Suprapubic skin (tissue), 4 donors: ENCODE results near the gene RNF148. TPM values are rescaled to one million over a fixed set of nuclear protein-coding genes. Genes with fewer than 3 reads are reported as not detected.

Experiments
- DNase-seq, 2 donors: peaks; one replicate each; pipeline ENCODE4 v3.0.0-alpha.2; 2019; ENCODE audit warnings: low spot score in 2 of 2
- H3K27ac ChIP-seq: fragments of 200-600 bp; sonication (generic); one replicate; pipeline ENCODE4 v1.5.1; 2019
- H3K27me3 ChIP-seq: fragments of 200-600 bp; sonication (generic); one replicate; pipeline ENCODE4 v1.5.1; 2019
- H3K36me3 ChIP-seq: fragments of 200-600 bp; sonication (generic); one replicate; pipeline ENCODE4 v1.5.1; 2019
- H3K4me1 ChIP-seq: fragments of 200-600 bp; sonication (generic); one replicate; pipeline ENCODE4 v1.5.1; 2019
- H3K4me3 ChIP-seq: fragments of 200-600 bp; sonication (generic); one replicate; pipeline ENCODE4 v1.5.1; 2019; ENCODE audit warnings: mild to moderate bottlenecking
- H3K9me3 ChIP-seq: fragments of 200-600 bp; sonication (generic); one replicate; pipeline ENCODE4 v1.5.1; 2019
- EP300 ChIP-seq: sonication (generic); formaldehyde crosslinking; IDR thresholded peaks from one replicate; pipeline ENCODE4 v1.6.1; 2017; ENCODE audit warnings: antibody characterized with exemption
- POLR2A ChIP-seq, 2 donors: fragments of 450-650 bp; IDR thresholded peaks; one replicate each; pipeline ENCODE4 v1.6.1; 2017; ENCODE audit warnings: antibody characterized with exemption in 2 of 2, mild to moderate bottlenecking in 2 of 2, moderate library complexity in 2 of 2
- POLR2AphosphoS5 ChIP-seq, 3 donors: sonication (generic); formaldehyde crosslinking; IDR thresholded peaks; one replicate each; pipeline ENCODE4 v1.6.1; 2017; ENCODE audit warnings: antibody characterized with exemption in 3 of 3
- WGBS: methylation state at CpG from one replicate; pipeline ENCODE4 v1.1.5; 2018; 5-methylcytosine and 5-hydroxymethylcytosine counted together
- total RNA-seq, 4 donors: library from RNA; depleted of rRNA; stranded (reverse); fragments of >200 nt; gene quantifications; one replicate each; pipeline ENCODE4 v1.1.0, GENCODE V29; 2016
- TF ChIP-seq, protein P1 (sequence below), 2 donors: fragments of 200-600 bp in 1 of 2; fragments of 450-650 bp in 1 of 2; sonication (generic) in 1 of 2; IDR thresholded peaks; one replicate each; pipeline ENCODE4 v1.5.1; 2016 to 2019; ENCODE audit warnings: antibody characterized with exemption in 2 of 2, mild to moderate bottlenecking in 1 of 2, moderate library complexity in 1 of 2

RNF148 gene
- total RNA-seq, 4 donors from 2014 or later: 1.4 to 2.0 TPM; not detected in 2

DNA sequence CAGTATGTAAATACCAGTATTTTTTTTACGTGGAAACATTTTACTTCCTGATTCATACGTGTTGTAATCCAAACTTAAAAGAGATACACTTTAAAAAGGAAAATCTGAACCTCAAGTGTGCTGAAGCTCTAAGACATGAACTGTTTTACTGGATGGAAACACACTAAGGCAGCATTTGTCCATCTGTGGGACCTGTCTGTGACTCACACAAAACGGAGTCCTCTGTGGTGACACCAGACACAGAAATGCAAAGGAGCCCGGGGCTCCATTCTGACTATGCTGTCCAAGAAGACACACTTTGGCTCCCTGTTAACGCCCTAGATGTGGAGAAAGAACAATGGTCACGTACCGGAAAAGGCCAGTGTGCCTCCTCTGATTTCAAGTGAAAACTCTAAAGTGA is 27.7 kb downstream of the RNF148 start:
- WGBS: 46% methylated on average over 7 of the region's 7 CpGs
- TF ChIP-seq EP300 (no peak), POLR2AphosphoS5 (IDR thresholded peaks at IDR 0.05) (no peak), POLR2A (IDR thresholded peaks at IDR 0.05) (no peak)
- TF ChIP-seq, protein P1, sequence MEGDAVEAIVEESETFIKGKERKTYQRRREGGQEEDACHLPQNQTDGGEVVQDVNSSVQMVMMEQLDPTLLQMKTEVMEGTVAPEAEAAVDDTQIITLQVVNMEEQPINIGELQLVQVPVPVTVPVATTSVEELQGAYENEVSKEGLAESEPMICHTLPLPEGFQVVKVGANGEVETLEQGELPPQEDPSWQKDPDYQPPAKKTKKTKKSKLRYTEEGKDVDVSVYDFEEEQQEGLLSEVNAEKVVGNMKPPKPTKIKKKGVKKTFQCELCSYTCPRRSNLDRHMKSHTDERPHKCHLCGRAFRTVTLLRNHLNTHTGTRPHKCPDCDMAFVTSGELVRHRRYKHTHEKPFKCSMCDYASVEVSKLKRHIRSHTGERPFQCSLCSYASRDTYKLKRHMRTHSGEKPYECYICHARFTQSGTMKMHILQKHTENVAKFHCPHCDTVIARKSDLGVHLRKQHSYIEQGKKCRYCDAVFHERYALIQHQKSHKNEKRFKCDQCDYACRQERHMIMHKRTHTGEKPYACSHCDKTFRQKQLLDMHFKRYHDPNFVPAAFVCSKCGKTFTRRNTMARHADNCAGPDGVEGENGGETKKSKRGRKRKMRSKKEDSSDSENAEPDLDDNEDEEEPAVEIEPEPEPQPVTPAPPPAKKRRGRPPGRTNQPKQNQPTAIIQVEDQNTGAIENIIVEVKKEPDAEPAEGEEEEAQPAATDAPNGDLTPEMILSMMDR (IDR thresholded peaks at IDR 0.05): no peak

DNA sequence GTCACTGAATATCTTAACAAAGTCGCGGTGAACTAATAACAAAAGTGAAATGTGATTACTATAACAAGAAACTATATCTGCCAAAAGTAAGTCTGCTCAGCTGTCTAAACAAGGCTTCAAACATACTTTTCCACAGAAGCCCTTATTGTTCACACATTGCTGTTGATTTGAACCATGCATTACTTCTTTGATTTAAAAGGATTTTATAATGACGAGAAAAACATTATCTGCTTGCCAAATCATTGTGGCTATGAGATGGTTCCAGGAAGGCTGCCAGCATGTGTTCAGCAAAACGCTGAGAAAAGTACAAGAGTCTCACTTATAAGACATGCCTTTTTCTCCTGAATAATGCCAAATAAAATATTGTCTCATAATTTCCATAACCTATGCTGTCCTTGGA is 28.2 kb downstream of the RNF148 start:
- 8% methylated on average over 4 of the region's 4 CpGs for WGBS
- DNase-seq: no peak
- peak overlapping the region; percentile 55 for H3K27ac ChIP-seq
- H3K9me3 ChIP-seq: no peaks in the 10 kb centered on the region
- H3K36me3 ChIP-seq: no peaks in the 10 kb centered on the region
- no peak for TF ChIP-seq POLR2A (IDR thresholded peaks at IDR 0.05)
- H3K27me3 ChIP-seq: no peaks in the 10 kb centered on the region
- peak overlapping the region; percentile 6 for H3K4me3 ChIP-seq
- peaks cover 9% of the 10 kb centered on the region for H3K4me1 ChIP-seq

More for the DNA sequence above, 27.7 kb downstream of the RNF148 start:
- Histone ChIP-seq H3K36me3 (no peaks in the 10 kb centered on the region), H3K9me3 (no peaks in the 10 kb centered on the region), H3K27ac (no peak overlapping the region), H3K27me3 (no peaks in the 10 kb centered on the region), H3K4me3 (no peak overlapping the region), H3K4me1 (peaks cover 9% of the 10 kb centered on the region)
- no peak for DNase-seq

DNA sequence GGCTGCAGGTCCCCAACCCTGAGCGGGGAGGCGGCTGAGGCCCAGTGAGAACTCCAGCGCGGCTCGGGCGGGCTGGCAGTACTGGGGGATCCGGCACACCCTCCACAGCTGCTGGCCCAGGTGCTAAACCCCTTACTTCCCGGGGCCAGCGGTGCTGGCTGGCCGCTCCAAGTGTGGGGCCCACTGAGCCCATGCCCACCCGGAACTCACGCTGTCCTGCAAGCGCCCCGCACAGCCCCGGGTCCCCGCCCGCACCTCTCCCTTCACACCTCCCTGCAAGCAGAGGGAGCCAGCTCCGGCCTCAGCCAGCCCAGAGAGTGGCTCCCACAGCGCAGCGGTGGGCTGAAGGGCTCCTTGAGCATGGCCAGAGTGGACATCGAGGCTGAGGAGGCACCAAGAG is 28.8 kb downstream of the RNF148 start:
- Histone ChIP-seq H3K4me1 (peaks cover 9% of the 10 kb centered on the region), H3K4me3 (peak overlapping the region; percentile 6), H3K36me3 (no peaks in the 10 kb centered on the region), H3K27me3 (no peaks in the 10 kb centered on the region), H3K27ac (peak overlapping the region; percentile 55), H3K9me3 (no peaks in the 10 kb centered on the region)
- DNase-seq: no peak
- TF ChIP-seq POLR2A (IDR thresholded peaks at IDR 0.05): no peak
- 86% methylated on average over 3 of the region's 21 CpGs for WGBS

DNA sequence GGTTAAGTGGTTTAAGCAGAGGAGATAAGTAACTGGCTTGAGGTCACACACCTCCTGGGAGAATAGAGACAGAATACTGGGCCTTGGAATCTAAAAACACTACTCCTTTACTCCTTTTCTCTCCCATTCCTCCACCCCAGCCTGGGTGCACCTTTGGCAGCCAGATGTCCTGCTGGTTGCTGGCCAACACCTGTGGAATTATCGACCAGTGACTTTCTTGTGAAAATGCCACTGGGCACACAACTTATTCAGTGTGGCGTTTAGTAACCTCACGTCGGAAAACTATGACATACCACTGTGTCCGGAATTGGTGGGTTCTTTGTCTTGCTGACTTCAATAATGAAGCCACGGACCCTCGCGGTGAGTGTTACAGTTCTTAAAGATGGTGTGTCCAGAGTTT is 30.2 kb downstream of the RNF148 start:
- Histone ChIP-seq H3K4me1 (peaks cover 9% of the 10 kb centered on the region), H3K9me3 (no peaks in the 10 kb centered on the region), H3K27me3 (no peaks in the 10 kb centered on the region), H3K27ac (no peak overlapping the region), H3K36me3 (no peaks in the 10 kb centered on the region), H3K4me3 (no peak overlapping the region)
- no peak for DNase-seq
- WGBS: 94% methylated on average over 8 of the region's 8 CpGs
- no peak for TF ChIP-seq POLR2A (IDR thresholded peaks at IDR 0.05)

DNA sequence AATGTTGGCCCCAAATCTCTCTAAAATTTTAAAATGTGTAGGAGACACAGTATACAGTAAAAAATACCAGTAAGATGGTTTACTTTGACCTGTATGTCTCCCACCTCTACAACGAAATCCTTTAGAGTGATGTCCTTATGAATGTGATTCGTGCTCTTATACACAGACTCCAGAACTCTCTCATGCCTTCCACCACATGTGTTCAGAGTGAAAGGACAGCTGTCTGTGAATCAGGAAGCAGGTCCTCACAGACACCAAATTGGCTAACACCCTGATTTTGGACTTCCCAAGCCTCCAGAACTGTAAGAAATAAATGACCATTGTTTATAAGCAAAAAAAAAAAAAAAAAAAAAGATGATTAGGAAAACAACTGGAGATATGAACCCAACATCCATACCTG is 39.0 kb downstream of the RNF148 start:
- Histone ChIP-seq H3K4me3 (no peak overlapping the region), H3K27me3 (no peaks in the 10 kb centered on the region), H3K9me3 (no peaks in the 10 kb centered on the region), H3K4me1 (no peaks in the 10 kb centered on the region), H3K27ac (no peak overlapping the region), H3K36me3 (no peaks in the 10 kb centered on the region)
- WGBS: 80% methylated on average over 2 of the region's 2 CpGs
- no peak for DNase-seq
- TF ChIP-seq POLR2A (IDR thresholded peaks at IDR 0.05) (no peak), EP300 (no peak), POLR2AphosphoS5 (IDR thresholded peaks at IDR 0.05) (no peak)
- TF ChIP-seq, protein P1 (IDR thresholded peaks at IDR 0.05): no peak

DNA sequence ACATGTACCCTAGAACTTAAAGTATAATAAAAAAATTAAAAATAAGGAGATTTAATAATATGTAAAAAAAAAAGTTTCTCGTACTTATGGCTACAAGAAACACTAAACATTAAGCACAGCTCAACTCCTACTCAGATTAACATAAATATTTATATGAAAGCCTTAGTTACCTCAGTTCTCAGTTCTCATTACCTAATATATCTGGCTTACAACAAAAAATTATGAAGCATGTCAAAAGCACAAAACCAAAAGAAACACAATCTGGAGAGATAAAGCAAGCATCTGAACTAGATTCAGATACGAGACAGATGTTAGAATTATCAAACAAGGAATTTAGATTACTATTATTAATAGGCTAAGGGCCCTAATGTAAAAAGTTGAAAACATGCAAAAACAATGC is 43.9 kb downstream of the RNF148 start:
- H3K27ac ChIP-seq: no peak overlapping the region
- no peak for TF ChIP-seq EP300
- TF ChIP-seq POLR2AphosphoS5 (IDR thresholded peaks at IDR 0.05): no peak
- no peak for TF ChIP-seq POLR2A (IDR thresholded peaks at IDR 0.05)
- TF ChIP-seq, protein P1 (IDR thresholded peaks at IDR 0.05): no peak
- WGBS: 79% methylated on average over 2 of the region's 2 CpGs
- no peaks in the 10 kb centered on the region for H3K4me1 ChIP-seq
- no peak for DNase-seq
- H3K36me3 ChIP-seq: no peaks in the 10 kb centered on the region
- H3K4me3 ChIP-seq: no peak overlapping the region
- no peaks in the 10 kb centered on the region for H3K9me3 ChIP-seq
- no peaks in the 10 kb centered on the region for H3K27me3 ChIP-seq

DNA sequence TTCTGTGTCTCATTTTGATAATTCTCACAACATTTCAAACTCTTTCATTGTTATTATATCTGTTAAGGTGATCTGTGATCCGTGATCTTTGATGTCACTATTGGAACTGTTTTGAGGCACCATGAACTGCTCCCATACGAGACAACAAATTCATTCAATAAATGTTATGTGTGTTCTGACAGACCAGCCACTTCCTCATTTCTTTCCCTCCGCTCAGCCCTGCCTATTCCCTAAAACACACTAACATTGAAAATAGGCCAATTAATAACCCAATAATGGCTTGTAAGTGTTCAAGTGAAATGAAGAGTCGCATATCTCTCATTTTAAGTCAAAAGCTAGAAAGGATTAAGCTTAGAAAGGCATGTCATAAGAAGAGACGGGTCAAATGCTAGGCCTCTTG is 49.0 kb downstream of the RNF148 start:
- H3K9me3 ChIP-seq: no peaks in the 10 kb centered on the region
- DNase-seq: no peak
- no peak overlapping the region for H3K4me3 ChIP-seq
- no peak overlapping the region for H3K27ac ChIP-seq
- WGBS: 80% methylated on average over 5 of the region's 5 CpGs
- TF ChIP-seq, protein P1 (IDR thresholded peaks at IDR 0.05): no peak
- TF ChIP-seq POLR2A (IDR thresholded peaks at IDR 0.05) (no peak), EP300 (no peak), POLR2AphosphoS5 (IDR thresholded peaks at IDR 0.05) (no peak)
- no peaks in the 10 kb centered on the region for H3K36me3 ChIP-seq
- no peaks in the 10 kb centered on the region for H3K4me1 ChIP-seq
- no peaks in the 10 kb centered on the region for H3K27me3 ChIP-seq
